HG02852 (cell line): ENCODE data around the gene CDK19.

ENCODE experiments used
- ATAC-seq: cut with Tn5 transposase; IDR thresholded peaks from one replicate; pipeline ENCODE4 v1.9.1; 2021; ENCODE audit warnings: mild to moderate bottlenecking, moderate library complexity; ENCODE audit not compliant: unreplicated experiment

Gene CDK19

GRCh38 chr6:110662490-110663211, 152.6 kb downstream of the CDK19 start:
- no peak for ATAC-seq

GRCh38 chr6:110661414-110661813, 153.9 kb downstream of the CDK19 start:
- ATAC-seq: no peak

- no peak for ATAC-seq
Measured at GRCh38 chr6:110660066-110660655, 155.1 kb downstream of the CDK19 start.

- ATAC-seq: no peak
Measured at GRCh38 chr6:110658631-110659211, 156.5 kb downstream of the CDK19 start.

- no peak for ATAC-seq
Measured at GRCh38 chr6:110656492-110656891, 158.8 kb downstream of the CDK19 start.

GRCh38 chr6:110655821-110656220, 159.4 kb downstream of the CDK19 start:
- ATAC-seq: no peak

GRCh38 chr6:110654096-110654820, 161.0 kb downstream of the CDK19 start:
- no peak for ATAC-seq

- no peak for ATAC-seq
Measured at GRCh38 chr6:110653381-110653780, 161.9 kb downstream of the CDK19 start.

GRCh38 chr6:110652520-110652919, 162.7 kb downstream of the CDK19 start:
- ATAC-seq: no peak

GRCh38 chr6:110650755-110651154, 164.5 kb downstream of the CDK19 start:
- no peak for ATAC-seq

- no peak for ATAC-seq
Measured at GRCh38 chr6:110649704-110650103, 165.6 kb downstream of the CDK19 start.

- ATAC-seq: no peak
Measured at GRCh38 chr6:110646951-110647910, 168.0 kb downstream of the CDK19 start.

GRCh38 chr6:110646419-110646698, 168.9 kb downstream of the CDK19 start:
- ATAC-seq: no peak

- ATAC-seq: no peak
Measured at GRCh38 chr6:110645685-110646418, 169.4 kb downstream of the CDK19 start.

- ATAC-seq: no peak
Measured at GRCh38 chr6:110643175-110643574, 172.1 kb downstream of the CDK19 start.

GRCh38 chr6:110642711-110643110, 172.6 kb downstream of the CDK19 start:
- no peak for ATAC-seq

- ATAC-seq: no peak
Measured at GRCh38 chr6:110636781-110637180, 178.5 kb downstream of the CDK19 start.

- ATAC-seq: no peak
Measured at GRCh38 chr6:110635096-110635495, 180.2 kb downstream of the CDK19 start.

- ATAC-seq: no peak
Measured at GRCh38 chr6:110633731-110634213, 181.5 kb downstream of the CDK19 start.

- ATAC-seq: no peak
Measured at GRCh38 chr6:110629153-110629552, 186.1 kb downstream of the CDK19 start.
